Lower lobe of right lung (tissue), 2 donors: ENCODE measurements around the gene UBE3B. TPM values are rescaled to one million over a fixed set of nuclear protein-coding genes. Genes with fewer than 3 reads are reported as not detected.

Experiments
- ATAC-seq, 2 donors: fragments of 200-7000 bp; cut with Tn5 transposase; one replicate each; pipeline ENCODE4 v1.9.1; 2020 to 2022; ENCODE audit warnings: mild to moderate bottlenecking in 2 of 2, moderate library complexity in 2 of 2
- DNase-seq: peaks from one replicate; pipeline ENCODE4 v3.0.0-alpha.2; 2020
- H3K27ac ChIP-seq: fragments of 200-600 bp; one replicate; pipeline ENCODE4 v1.8.0; 2022
- H3K27me3 ChIP-seq: fragments of 200-600 bp; one replicate; pipeline ENCODE4 v1.8.0; 2022; ENCODE audit warnings: low read depth
- H3K36me3 ChIP-seq: fragments of 200-600 bp; one replicate; pipeline ENCODE4 v1.8.0; 2022; ENCODE audit warnings: mild to moderate bottlenecking
- H3K4me1 ChIP-seq: fragments of 200-600 bp; one replicate; pipeline ENCODE4 v1.8.0; 2022
- H3K4me3 ChIP-seq: fragments of 200-600 bp; one replicate; pipeline ENCODE4 v1.8.0; 2022; ENCODE audit warnings: mild to moderate bottlenecking
- H3K9me3 ChIP-seq: fragments of 200-600 bp; one replicate; pipeline ENCODE4 v1.8.0; 2022
- CTCF ChIP-seq: fragments of 200-600 bp; IDR thresholded peaks from one replicate; pipeline ENCODE4 v1.8.0; 2022; ENCODE audit warnings: antibody characterized with exemption, mild to moderate bottlenecking
- intact Hi-C: fragments of 100-400 bp; cut with DNase I; formaldehyde crosslinking; loops from one replicate; pipeline ENCODE4 v1.11.0; 2022
- total RNA-seq: library from RNA; stranded (reverse); fragmentation: NEBNext Ultra II Directional; extraction: Animal tissue kit (Norgen Biotek cat#: 25700); gene quantifications from one replicate; pipeline ENCODE4 v1.2.1, GENCODE V29; 2021
- donor health status: DM: no; HTN: yes; CAD: no; lungs with severe emphysema.

Gene UBE3B
- total RNA-seq, 1 donor from 2014 or later: 40.1 TPM

DNA sequence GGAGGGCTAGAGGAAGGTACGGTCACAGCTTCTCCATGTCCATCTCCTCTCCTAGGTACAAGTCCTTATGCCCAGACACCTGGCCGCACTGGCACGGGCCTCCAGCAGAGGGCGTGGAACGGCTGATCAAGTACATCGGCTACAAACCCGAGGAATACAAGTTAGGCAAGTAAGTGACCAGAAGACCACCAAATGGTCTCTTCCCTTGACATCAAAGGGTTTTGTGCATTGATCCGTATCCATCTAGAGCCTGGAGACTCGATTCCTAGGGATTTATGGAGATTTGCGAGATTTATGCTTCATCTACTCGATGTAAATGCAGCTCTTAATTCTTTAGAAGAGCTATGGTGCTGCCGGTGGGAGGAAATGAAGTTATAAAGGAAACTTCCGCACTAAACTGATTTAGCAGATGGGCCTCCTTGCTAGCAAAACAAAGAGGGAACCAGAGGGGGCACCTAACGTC is 44.6 kb upstream of the UBE3B start:
- Histone ChIP-seq H3K27ac (no peak overlapping the region), H3K9me3 (no peaks in the 10 kb centered on the region), H3K4me3 (no peak overlapping the region), H3K27me3 (no peaks in the 10 kb centered on the region), H3K36me3 (no peaks in the 10 kb centered on the region), H3K4me1 (peaks cover 9% of the 10 kb centered on the region)
- TF ChIP-seq CTCF: peak; percentile 88
- DNase-seq (peak; percentile 89), ATAC-seq (peak; percentile 84 to 88)
- intact Hi-C loops: no loop called here

DNA sequence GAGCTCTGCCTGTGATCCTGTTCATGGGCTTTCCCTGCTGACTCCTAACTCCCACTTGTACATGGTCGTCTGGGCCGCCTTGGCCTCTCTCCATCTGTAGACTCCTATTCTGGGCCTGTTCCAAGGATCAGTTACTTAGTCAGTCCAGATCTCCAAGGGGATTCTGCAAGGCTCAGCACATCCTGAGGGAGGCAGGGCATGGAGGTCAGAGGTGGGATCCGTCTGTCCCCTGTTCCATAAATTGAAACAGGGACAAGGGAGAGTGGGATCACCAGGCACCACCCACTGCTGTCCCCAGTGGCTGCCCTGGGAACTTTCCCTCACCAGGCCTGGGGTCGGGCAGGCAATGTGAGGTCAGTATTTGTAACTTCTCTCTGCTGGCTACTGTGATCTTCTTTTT is 43.8 kb upstream of the UBE3B start:
- DNase-seq (no peak), ATAC-seq (peak; percentile 43 to 50)
- Histone ChIP-seq H3K27me3 (no peaks in the 10 kb centered on the region), H3K9me3 (no peaks in the 10 kb centered on the region), H3K4me3 (no peak overlapping the region), H3K36me3 (no peaks in the 10 kb centered on the region), H3K4me1 (peaks cover 9% of the 10 kb centered on the region), H3K27ac (no peak overlapping the region)
- TF ChIP-seq CTCF: peak; percentile 30
- intact Hi-C loops: no loop called here

GRCh38 chr12:109434582-109434981 is 42.9 kb upstream of the UBE3B start:
- H3K36me3 ChIP-seq: no peaks in the 10 kb centered on the region
- ATAC-seq (no peak), DNase-seq (no peak)
- H3K27me3 ChIP-seq: no peaks in the 10 kb centered on the region
- no peak overlapping the region for H3K4me3 ChIP-seq
- no peak overlapping the region for H3K27ac ChIP-seq
- H3K9me3 ChIP-seq: no peaks in the 10 kb centered on the region
- no peak for TF ChIP-seq CTCF
- intact Hi-C loops: no loop called here
- H3K4me1 ChIP-seq: peaks cover 9% of the 10 kb centered on the region

DNA sequence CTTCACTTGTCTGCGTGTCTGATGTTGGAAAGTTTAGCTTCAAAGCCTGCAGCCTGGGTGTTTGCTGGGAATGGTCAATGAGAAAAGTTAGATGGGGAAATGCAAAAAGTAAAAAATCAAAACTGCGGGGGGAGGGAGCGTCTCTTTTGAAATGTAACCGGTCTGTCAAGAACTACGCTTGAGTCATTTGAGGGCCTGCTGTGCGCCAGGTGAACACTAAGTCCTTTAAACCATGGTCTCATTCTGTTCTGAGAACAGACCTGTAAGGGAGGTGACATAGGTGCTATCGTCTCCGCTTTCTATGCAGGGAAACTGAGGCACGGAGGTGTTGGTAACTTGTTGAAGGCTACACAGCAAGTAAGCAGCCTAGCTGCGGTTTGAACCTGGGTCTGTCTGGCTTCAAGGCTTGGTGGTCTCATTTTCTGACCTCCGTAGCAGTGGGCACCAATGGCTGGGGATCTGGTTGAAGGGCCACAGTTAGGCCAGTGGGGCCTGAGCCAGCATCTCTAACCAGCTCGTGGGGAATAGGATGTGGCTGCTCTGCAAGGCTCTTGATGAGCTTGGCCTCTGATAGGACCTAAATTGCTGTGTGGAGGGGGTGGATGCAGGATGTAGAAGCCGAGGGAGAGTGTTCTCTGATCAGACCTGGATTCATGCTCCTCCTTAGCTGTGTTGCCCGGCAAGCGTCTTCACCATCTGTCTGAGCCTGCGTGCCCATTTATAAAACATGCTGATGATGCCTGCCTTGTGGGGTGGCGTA is 41.8 kb upstream of the UBE3B start:
- peaks cover 9% of the 10 kb centered on the region for H3K4me1 ChIP-seq
- no peaks in the 10 kb centered on the region for H3K9me3 ChIP-seq
- H3K4me3 ChIP-seq: no peak overlapping the region
- DNase-seq (no peak), ATAC-seq (peak; percentile 66 to 71)
- H3K36me3 ChIP-seq: no peaks in the 10 kb centered on the region
- peak overlapping the region; percentile 31 for H3K27ac ChIP-seq
- intact Hi-C loops: no loop called here
- TF ChIP-seq CTCF: no peak
- H3K27me3 ChIP-seq: no peaks in the 10 kb centered on the region

DNA sequence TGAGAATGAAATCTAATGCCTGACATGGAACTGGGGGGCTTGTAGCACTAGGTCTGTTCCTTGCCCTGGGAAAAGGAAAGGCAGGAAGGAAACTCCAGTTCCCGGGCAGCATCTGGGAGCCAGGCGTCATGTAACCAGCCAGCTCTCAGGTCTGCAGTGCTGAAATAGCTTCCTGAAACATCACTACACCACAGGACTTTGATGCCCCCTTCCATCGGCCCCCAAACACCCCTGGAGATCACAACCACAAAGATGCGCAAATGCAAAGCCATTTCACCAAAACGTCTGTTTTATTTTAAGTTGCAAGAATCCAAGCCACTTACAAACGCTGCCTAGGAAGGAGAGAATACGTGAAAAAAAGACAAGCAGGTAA is 41.3 kb upstream of the UBE3B start:
- DNase-seq (no peak), ATAC-seq (no peak)
- Histone ChIP-seq H3K4me3 (no peak overlapping the region), H3K4me1 (peaks cover 9% of the 10 kb centered on the region), H3K27me3 (no peaks in the 10 kb centered on the region), H3K9me3 (no peaks in the 10 kb centered on the region), H3K36me3 (no peaks in the 10 kb centered on the region), H3K27ac (peak overlapping the region; percentile 31)
- no peak for TF ChIP-seq CTCF
- intact Hi-C loops: no loop called here
